B cell (primary cell): ENCODE measurements around the gene MYLK4.

Experiments
- EZH2 ChIP-seq: IDR thresholded peaks from 2 replicates; pipeline ENCODE4 v1.6.1; 2012; ENCODE audit warnings: borderline replicate concordance, low read depth, mild to moderate bottlenecking, moderate library complexity, low read length; ENCODE audit not compliant: insufficient read depth, poor library complexity, severe bottlenecking
- TF ChIP-seq, protein P1 (sequence below): fragments of 200-600 bp; IDR thresholded peaks from one replicate; pipeline ENCODE4 v1.8.0; 2022; ENCODE audit warnings: antibody characterized with exemption, mild to moderate bottlenecking

DNA sequence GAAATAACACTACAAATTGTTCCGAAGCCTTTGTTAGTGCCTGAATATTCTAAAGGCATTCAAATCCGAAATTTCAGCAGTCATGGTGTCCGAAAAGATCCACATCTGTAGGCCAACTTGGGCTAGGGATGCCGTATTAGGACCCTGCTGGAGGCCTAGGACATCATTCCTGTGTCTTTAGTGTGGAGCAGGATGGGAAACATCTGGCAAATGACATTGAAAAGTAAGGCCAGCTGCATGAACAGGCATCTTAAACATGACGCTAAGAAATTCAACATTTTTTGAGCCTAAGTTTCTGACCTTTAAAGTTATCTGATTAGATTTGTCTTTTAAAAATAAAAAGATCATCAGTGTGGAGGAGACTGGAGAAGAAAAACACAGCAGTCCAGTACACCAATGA, 91.3 kb downstream of the MYLK4 start:
- no peak for TF ChIP-seq EZH2
- TF ChIP-seq, protein P1, sequence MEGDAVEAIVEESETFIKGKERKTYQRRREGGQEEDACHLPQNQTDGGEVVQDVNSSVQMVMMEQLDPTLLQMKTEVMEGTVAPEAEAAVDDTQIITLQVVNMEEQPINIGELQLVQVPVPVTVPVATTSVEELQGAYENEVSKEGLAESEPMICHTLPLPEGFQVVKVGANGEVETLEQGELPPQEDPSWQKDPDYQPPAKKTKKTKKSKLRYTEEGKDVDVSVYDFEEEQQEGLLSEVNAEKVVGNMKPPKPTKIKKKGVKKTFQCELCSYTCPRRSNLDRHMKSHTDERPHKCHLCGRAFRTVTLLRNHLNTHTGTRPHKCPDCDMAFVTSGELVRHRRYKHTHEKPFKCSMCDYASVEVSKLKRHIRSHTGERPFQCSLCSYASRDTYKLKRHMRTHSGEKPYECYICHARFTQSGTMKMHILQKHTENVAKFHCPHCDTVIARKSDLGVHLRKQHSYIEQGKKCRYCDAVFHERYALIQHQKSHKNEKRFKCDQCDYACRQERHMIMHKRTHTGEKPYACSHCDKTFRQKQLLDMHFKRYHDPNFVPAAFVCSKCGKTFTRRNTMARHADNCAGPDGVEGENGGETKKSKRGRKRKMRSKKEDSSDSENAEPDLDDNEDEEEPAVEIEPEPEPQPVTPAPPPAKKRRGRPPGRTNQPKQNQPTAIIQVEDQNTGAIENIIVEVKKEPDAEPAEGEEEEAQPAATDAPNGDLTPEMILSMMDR: no peak
